Myocyte (in vitro differentiated cells): ENCODE results near the gene HYAL1. TPM values are rescaled to one million over a fixed set of nuclear protein-coding genes. Genes with fewer than 3 reads are reported as not detected.

Source experiments
- DNase-seq: peaks from one replicate; pipeline ENCODE4 v3.0.0-alpha.2; 2012; ENCODE audit warnings: low read depth
- total RNA-seq: library from RNA; depleted of rRNA; stranded (reverse); fragments of >200 nt; gene quantifications from 2 replicates; pipeline ENCODE4 v1.2.3, GENCODE V29; 2014

HYAL1 gene
- total RNA-seq, 1 donor from 2014 or later = 0.56 TPM

GRCh38 chr3:50334339-50335075 is 31.1 kb upstream of the HYAL1 start:
- no peak for DNase-seq

- no peak for DNase-seq
These were observed 30.5 kb upstream of the HYAL1 start for GRCh38 chr3:50333744-50334328.

- DNase-seq = no peak
These were observed 28.1 kb upstream of the HYAL1 start for GRCh38 chr3:50331364-50331907.

GRCh38 chr3:50330330-50330729 is 27.0 kb upstream of the HYAL1 start:
- DNase-seq = no peak

- DNase-seq = peak; percentile 98
These were observed 24.7 kb upstream of the HYAL1 start, which contains the start of gene TUSC2 for GRCh38 chr3:50327943-50328691. Gene TUSC2, minus strand, starts transcription at chr3:50328223. Its CDS starts 124 bp downstream, at chr3:50328099.

- no peak for DNase-seq
These were observed 23.8 kb upstream of the HYAL1 start for GRCh38 chr3:50327129-50327528.

GRCh38 chr3:50326182-50326541 is 22.8 kb upstream of the HYAL1 start:
- no peak for DNase-seq

- no peak for DNase-seq
These were observed 22.3 kb upstream of the HYAL1 start for GRCh38 chr3:50325497-50326181.

- no peak for DNase-seq
These were observed 21.7 kb upstream of the HYAL1 start for GRCh38 chr3:50325113-50325480.

- peak; percentile 73 for DNase-seq
These were observed 21.2 kb upstream of the HYAL1 start for GRCh38 chr3:50324351-50325112.

GRCh38 chr3:50323614-50324199 is 20.3 kb upstream of the HYAL1 start:
- DNase-seq = no peak

- DNase-seq = no peak
These were observed 19.8 kb upstream of the HYAL1 start for GRCh38 chr3:50323092-50323600.

GRCh38 chr3:50322386-50323091 is 19.2 kb upstream of the HYAL1 start, which contains the start of gene HYAL2:
Gene HYAL2, minus strand, starts transcription at chr3:50322745. Its CDS starts 2,256 bp downstream, at chr3:50320489.
- no peak for DNase-seq

GRCh38 chr3:50322115-50322385 is 18.7 kb upstream of the HYAL1 start:
- DNase-seq = no peak

- DNase-seq = peak; percentile 93
These were observed 18.2 kb upstream of the HYAL1 start for GRCh38 chr3:50321336-50322114.

GRCh38 chr3:50320853-50321335 is 17.5 kb upstream of the HYAL1 start:
- peak; percentile 84 for DNase-seq

GRCh38 chr3:50319894-50320625 is 16.7 kb upstream of the HYAL1 start:
- no peak for DNase-seq
